ENCODE measurements around the gene SEMA7A. TPM values are rescaled to one million over a fixed set of nuclear protein-coding genes. Genes with fewer than 3 reads are reported as not detected.

SEMA7A gene
- total RNA-seq, 4 donors from 2014 or later = 0.20 to 5.6 (median 3.1) TPM

- H3K9me3 ChIP-seq = no peaks in the 10 kb centered on the region
- DNase-seq = no peak
- no peak overlapping the region for H3K4me3 ChIP-seq
- no peaks in the 10 kb centered on the region for H3K27me3 ChIP-seq
- in situ Hi-C loops (cut with MboI; ENCODE audit: low pct_ligation_motif_present in 1 of 4, low pct_unique_long_range_greater_than_20kb in 1 of 4, low sequenced_read_pairs in 3 of 4) (no loop called here), intact Hi-C loops (cut with DNase I; ENCODE audit: low total_unique reads) (no loop called here)
- no peak for TF ChIP-seq POLR2A (IDR thresholded peaks at IDR 0.05)
- no peak for TF ChIP-seq EP300 (IDR thresholded peaks at IDR 0.05; ENCODE audit: low read depth)
- TF ChIP-seq POLR2AphosphoS5 (IDR thresholded peaks at IDR 0.05) = no peak
- TF ChIP-seq CTCF (IDR thresholded peaks at IDR 0.05) = no peak
- 53% methylated on average over 3 of the region's 3 CpGs; no CpG with 5 or more reads in 1 of the 2 donors for WGBS, 2 donors (ENCODE audit: low coverage in 1 of 2)
- no peaks in the 10 kb centered on the region for H3K4me1 ChIP-seq
- H3K36me3 ChIP-seq = peaks cover 0 to 24% (median 6%) of the 10 kb centered on the region in 4 donors
- H3K27ac ChIP-seq = no peak overlapping the region
Observed at GRCh38 chr15:74442604-74443003, 8.8 kb upstream of the SEMA7A start.

GRCh38 chr15:74442063-74442462, 8.3 kb upstream of the SEMA7A start:
- in situ Hi-C loops (cut with MboI; ENCODE audit: low pct_ligation_motif_present in 1 of 4, low pct_unique_long_range_greater_than_20kb in 1 of 4, low sequenced_read_pairs in 3 of 4) = no loop called here
- intact Hi-C loops (cut with DNase I; ENCODE audit: low total_unique reads) = no loop called here
- no peak overlapping the region for H3K27ac ChIP-seq
- H3K9me3 ChIP-seq = no peaks in the 10 kb centered on the region
- H3K4me1 ChIP-seq = no peaks in the 10 kb centered on the region
- WGBS, 2 donors (ENCODE audit: low coverage in 1 of 2) = 86 to 90% methylated on average over 2 to 3 of the region's 3 CpGs
- DNase-seq = no peak
- H3K4me3 ChIP-seq = no peak overlapping the region
- no peak for TF ChIP-seq POLR2AphosphoS5 (IDR thresholded peaks at IDR 0.05)
- TF ChIP-seq CTCF (IDR thresholded peaks at IDR 0.05) = no peak
- no peak for TF ChIP-seq POLR2A (IDR thresholded peaks at IDR 0.05)
- TF ChIP-seq EP300 (IDR thresholded peaks at IDR 0.05; ENCODE audit: low read depth) = no peak
- H3K36me3 ChIP-seq = peaks cover 0 to 20% (median 4%) of the 10 kb centered on the region in 4 donors
- no peaks in the 10 kb centered on the region for H3K27me3 ChIP-seq

- no peak overlapping the region for H3K27ac ChIP-seq
- H3K9me3 ChIP-seq = no peaks in the 10 kb centered on the region
- DNase-seq = no peak
- no peaks in the 10 kb centered on the region for H3K4me1 ChIP-seq
- no peak for TF ChIP-seq POLR2A (IDR thresholded peaks at IDR 0.05)
- no peak for TF ChIP-seq POLR2AphosphoS5 (IDR thresholded peaks at IDR 0.05)
- no peak for TF ChIP-seq CTCF (IDR thresholded peaks at IDR 0.05)
- TF ChIP-seq EP300 (IDR thresholded peaks at IDR 0.05; ENCODE audit: low read depth) = no peak
- WGBS, 2 donors (ENCODE audit: low coverage in 1 of 2) = 80 to 82% methylated on average over 1 to 6 of the region's 6 CpGs
- in situ Hi-C loops (cut with MboI; ENCODE audit: low pct_ligation_motif_present in 1 of 4, low pct_unique_long_range_greater_than_20kb in 1 of 4, low sequenced_read_pairs in 3 of 4) = no loop called here
- no peaks in the 10 kb centered on the region for H3K27me3 ChIP-seq
- H3K4me3 ChIP-seq = no peak overlapping the region
- peaks cover 0 to 14% (median 4%) of the 10 kb centered on the region in 4 donors for H3K36me3 ChIP-seq
- intact Hi-C loops (cut with DNase I; ENCODE audit: low total_unique reads) = no loop called here
Observed at GRCh38 chr15:74441248-74441941, 7.6 kb upstream of the SEMA7A start.

GRCh38 chr15:74438721-74439316, 5.1 kb upstream of the SEMA7A start:
- H3K27me3 ChIP-seq = peaks cover 4% of the 10 kb centered on the region
- no peaks in the 10 kb centered on the region for H3K9me3 ChIP-seq
- peaks cover 0 to 6% (median 2%) of the 10 kb centered on the region in 4 donors for H3K4me1 ChIP-seq
- 0% methylated on average over 2 of the region's 2 CpGs; no CpG with 5 or more reads in 1 of the 2 donors for WGBS, 2 donors (ENCODE audit: low coverage in 1 of 2)
- H3K36me3 ChIP-seq = no peaks in the 10 kb centered on the region
- in situ Hi-C loops (cut with MboI; ENCODE audit: low pct_ligation_motif_present in 1 of 4, low pct_unique_long_range_greater_than_20kb in 1 of 4, low sequenced_read_pairs in 3 of 4) (loop anchor here in 3 of 4 donors (5.0 kb wide), 2 partner anchors 52 to 57 kb away; no protein-coding TSS in a partner anchor), intact Hi-C loops (cut with DNase I; ENCODE audit: low total_unique reads) (loop anchor here (5.0 kb wide), 1 partner anchor 52 kb away; no protein-coding TSS in a partner anchor)
- H3K4me3 ChIP-seq = no peak overlapping the region
- TF ChIP-seq CTCF (IDR thresholded peaks at IDR 0.05) (peak; percentile 82 to 89 (median 86)), EP300 (IDR thresholded peaks at IDR 0.05; ENCODE audit: low read depth) (no peak)
- no peak overlapping the region for H3K27ac ChIP-seq
- DNase-seq = peak; percentile 68

Measured in transverse colon (tissue), 4 donors.